ENCODE data around the gene TLX3. TPM values are rescaled to one million over a fixed set of nuclear protein-coding genes. Genes with fewer than 3 reads are reported as not detected.

Gene TLX3
- total RNA-seq, 2 donors from 2014 or later: not detected

DNA sequence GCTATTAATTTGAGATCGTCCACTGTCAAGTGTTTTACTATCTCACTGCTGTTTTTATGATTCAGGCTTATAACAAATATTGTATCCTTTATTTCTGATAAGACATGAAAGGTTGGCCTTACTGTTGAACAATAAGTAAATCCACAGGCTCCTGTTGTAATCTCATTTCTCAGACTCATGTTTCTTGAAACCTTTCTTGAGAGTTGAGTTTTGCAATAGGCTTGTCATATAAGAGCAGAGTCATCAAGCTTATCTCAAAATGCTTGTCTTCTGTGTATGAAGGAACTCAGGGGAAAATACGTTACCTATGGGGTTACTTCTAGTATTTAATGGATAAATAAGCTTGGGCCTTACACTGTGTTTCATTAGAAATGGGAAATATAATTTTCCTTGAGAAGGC lies 9.2 kb upstream of the TLX3 start:
- H3K36me3 Mint-ChIP-seq (ENCODE audit: low read depth): no peaks in the 10 kb centered on the region
- Histone ChIP-seq H3K36me3 (ENCODE audit: control insufficient read depth, insufficient read depth, low read length) (no peaks in the 10 kb centered on the region), H3K9me3 (ENCODE audit: control insufficient read depth, low read length) (no peaks in the 10 kb centered on the region), H3K4me1 (ENCODE audit: control insufficient read depth, insufficient read depth, low read length) (no peaks in the 10 kb centered on the region), H3K4me3 (ENCODE audit: low read length) (no peak overlapping the region), H3K9ac (ENCODE audit: extremely low read depth, low read length, poor library complexity, severe bottlenecking) (no peak overlapping the region), H3K27ac (ENCODE audit: low read depth, low read length) (no peak overlapping the region), H3K27me3 (ENCODE audit: control insufficient read depth, insufficient read depth, low read length, poor library complexity, severe bottlenecking) (peaks cover 31% of the 10 kb centered on the region)
- no peak for DNase-seq
- WGBS, 2 experiments (ENCODE audit: insufficient coverage in 1 of 2, insufficient read length in 1 of 2): 86 to 88% methylated on average over 1 to 2 of the region's 2 CpGs
- H3K27ac Mint-ChIP-seq: no peak overlapping the region
- no peak overlapping the region for H3K4me3 Mint-ChIP-seq
- TF ChIP-seq CTCF (conservative IDR thresholded peaks at IDR 0.05): no peak
- no peaks in the 10 kb centered on the region for H3K4me1 Mint-ChIP-seq
- no peaks in the 10 kb centered on the region for H3K9me3 Mint-ChIP-seq
- peaks cover 60% of the 10 kb centered on the region for H3K27me3 Mint-ChIP-seq (ENCODE audit: insufficient read depth)

- no peaks in the 10 kb centered on the region for H3K4me1 ChIP-seq (ENCODE audit: control insufficient read depth, insufficient read depth, low read length)
- H3K9me3 ChIP-seq (ENCODE audit: control insufficient read depth, low read length): no peaks in the 10 kb centered on the region
- peaks cover 65% of the 10 kb centered on the region for H3K27me3 Mint-ChIP-seq (ENCODE audit: insufficient read depth)
- no peak overlapping the region for H3K9ac ChIP-seq (ENCODE audit: extremely low read depth, low read length, poor library complexity, severe bottlenecking)
- no peaks in the 10 kb centered on the region for H3K36me3 ChIP-seq (ENCODE audit: control insufficient read depth, insufficient read depth, low read length)
- no peak for DNase-seq
- no peak overlapping the region for H3K27ac Mint-ChIP-seq
- no peaks in the 10 kb centered on the region for H3K36me3 Mint-ChIP-seq (ENCODE audit: low read depth)
- no peak overlapping the region for H3K4me3 ChIP-seq (ENCODE audit: low read length)
- no peak for TF ChIP-seq CTCF (conservative IDR thresholded peaks at IDR 0.05)
- no peaks in the 10 kb centered on the region for H3K9me3 Mint-ChIP-seq
- no peaks in the 10 kb centered on the region for H3K4me1 Mint-ChIP-seq
- no peak overlapping the region for H3K4me3 Mint-ChIP-seq
- H3K27ac ChIP-seq (ENCODE audit: low read depth, low read length): no peak overlapping the region
- H3K27me3 ChIP-seq (ENCODE audit: control insufficient read depth, insufficient read depth, low read length, poor library complexity, severe bottlenecking): peaks cover 36% of the 10 kb centered on the region
- whole genome bisulfite sequencing, 2 experiments (ENCODE audit: insufficient coverage in 1 of 2, insufficient read length in 1 of 2): 91 to 94% methylated on average over 6 to 7 of the region's 7 CpGs
These were observed 8.7 kb upstream of the TLX3 start for GRCh38 chr5:171300358-171300757.

GRCh38 chr5:171306166-171306565 lies 2.9 kb upstream of the TLX3 start:
- no peak overlapping the region for H3K27ac ChIP-seq (ENCODE audit: low read depth, low read length)
- no peaks in the 10 kb centered on the region for H3K4me1 Mint-ChIP-seq

More at GRCh38 chr5:171306166-171306565, 2.9 kb upstream of the TLX3 start:
- H3K4me1 ChIP-seq (ENCODE audit: control insufficient read depth, insufficient read depth, low read length): peaks cover 3% of the 10 kb centered on the region
- H3K27me3 ChIP-seq (ENCODE audit: control insufficient read depth, insufficient read depth, low read length, poor library complexity, severe bottlenecking): peaks cover 89% of the 10 kb centered on the region
- Mint-ChIP-seq H3K9me3 (no peaks in the 10 kb centered on the region), H3K4me3 (no peak overlapping the region), H3K36me3 (ENCODE audit: low read depth) (no peaks in the 10 kb centered on the region), H3K27me3 (ENCODE audit: insufficient read depth) (peaks cover 99% of the 10 kb centered on the region), H3K27ac (no peak overlapping the region)
- no peak overlapping the region for H3K4me3 ChIP-seq (ENCODE audit: low read length)
- no peak for DNase-seq
- no peak overlapping the region for H3K9ac ChIP-seq (ENCODE audit: extremely low read depth, low read length, poor library complexity, severe bottlenecking)
- WGBS, 2 experiments (ENCODE audit: insufficient coverage in 1 of 2, insufficient read length in 1 of 2): 42 to 46% methylated on average over 3 to 6 of the region's 6 CpGs
- no peaks in the 10 kb centered on the region for H3K36me3 ChIP-seq (ENCODE audit: control insufficient read depth, insufficient read depth, low read length)
- no peak for TF ChIP-seq CTCF (conservative IDR thresholded peaks at IDR 0.05)
- no peaks in the 10 kb centered on the region for H3K9me3 ChIP-seq (ENCODE audit: control insufficient read depth, low read length)

Measured in endodermal cell (in vitro differentiated cells).